ENCODE results near the gene IL36RN. TPM values are rescaled to one million over a fixed set of nuclear protein-coding genes. Genes with fewer than 3 reads are reported as not detected.

Gene IL36RN
- polyA plus RNA-seq, 1 donor from 2014 or later, result not detected

- Histone ChIP-seq H3K4me2 (ENCODE audit: low read length) (no peak overlapping the region), H3K79me2 (replicated peaks; ENCODE audit: insufficient read depth, low read length) (no peaks in the 10 kb centered on the region), H3K27me3 (ENCODE audit: insufficient read depth, low read depth, low read length) (no peaks in the 10 kb centered on the region), H2AFZ (ENCODE audit: low read depth, low read length) (no peak overlapping the region), H3K9me3 (ENCODE audit: low read length) (no peaks in the 10 kb centered on the region), H3K4me3 (ENCODE audit: low read length) (no peak overlapping the region), H3K9me2 (ENCODE audit: insufficient read depth, low read length) (no peaks in the 10 kb centered on the region), H3K27ac (ENCODE audit: low read length) (no peak overlapping the region), H3F3A (ENCODE audit: insufficient read depth, low read length, poor library complexity, severe bottlenecking) (no peaks in the 10 kb centered on the region), H3K36me3 (ENCODE audit: insufficient read depth, low read length) (no peaks in the 10 kb centered on the region), H3K9ac (ENCODE audit: low read length) (no peak overlapping the region), H4K20me1 (ENCODE audit: insufficient read depth) (no peaks in the 10 kb centered on the region)
- TF ChIP-seq EZH2 (IDR thresholded peaks at IDR 0.05; ENCODE audit: borderline replicate concordance, insufficient read depth, low read length, poor library complexity, severe bottlenecking), result no peak
- TF ChIP-seq MXI1 (conservative IDR thresholded peaks at IDR 0.05; ENCODE audit: poor library complexity, severe bottlenecking), result no peak
- TF ChIP-seq CTCF (IDR thresholded peaks at IDR 0.05; ENCODE audit: poor library complexity, severe bottlenecking), result no peak
- TF ChIP-seq SMC3 (conservative IDR thresholded peaks at IDR 0.05; ENCODE audit: poor library complexity), result no peak
- TF ChIP-seq REST (IDR thresholded peaks at IDR 0.05; ENCODE audit: borderline replicate concordance), result no peak
- TF ChIP-seq POLR2AphosphoS5 (IDR thresholded peaks at IDR 0.05), result no peak
- no peak for TF ChIP-seq RAD21 (conservative IDR thresholded peaks at IDR 0.05)
- no peak for TF ChIP-seq TAF1 (IDR thresholded peaks at IDR 0.05; ENCODE audit: low read depth)
- TF ChIP-seq EP300 (conservative IDR thresholded peaks at IDR 0.05; ENCODE audit: poor library complexity, severe bottlenecking), result no peak
Observed at GRCh38 chr2:113075030-113075429, 16.0 kb downstream of the IL36RN start.

GRCh38 chr2:113075600-113075999, 16.6 kb downstream of the IL36RN start:
- Histone ChIP-seq H3K9me3 (ENCODE audit: low read length) (no peaks in the 10 kb centered on the region), H3K79me2 (replicated peaks; ENCODE audit: insufficient read depth, low read length) (no peaks in the 10 kb centered on the region), H3K9ac (ENCODE audit: low read length) (no peak overlapping the region), H4K20me1 (ENCODE audit: insufficient read depth) (no peaks in the 10 kb centered on the region), H3K27ac (ENCODE audit: low read length) (no peak overlapping the region), H3K4me2 (ENCODE audit: low read length) (no peak overlapping the region), H3K36me3 (ENCODE audit: insufficient read depth, low read length) (no peaks in the 10 kb centered on the region), H3K9me2 (ENCODE audit: insufficient read depth, low read length) (no peaks in the 10 kb centered on the region), H3K4me3 (ENCODE audit: low read length) (no peak overlapping the region), H3F3A (ENCODE audit: insufficient read depth, low read length, poor library complexity, severe bottlenecking) (no peaks in the 10 kb centered on the region), H3K27me3 (ENCODE audit: insufficient read depth, low read depth, low read length) (no peaks in the 10 kb centered on the region), H2AFZ (ENCODE audit: low read depth, low read length) (no peak overlapping the region)
- TF ChIP-seq EP300 (conservative IDR thresholded peaks at IDR 0.05; ENCODE audit: poor library complexity, severe bottlenecking), result no peak
